Activated T-cell treated with anti-CD3 and anti-CD28 coated beads, Interleukin-2, amount 50 U/mL, for 72 hours (primary cell): ENCODE results near the gene ATAD3C. TPM values are rescaled to one million over a fixed set of nuclear protein-coding genes. Genes with fewer than 3 reads are reported as not detected.
A peak's percentile ranks its signal among the peaks of the same experiment; 100 is the strongest.
"Not testable (repeated sequence)": the region's sequence is repeated elsewhere in the genome, so short reads cannot be mapped to it uniquely, and the experiment has no call there.

ENCODE experiments used
- ATAC-seq, 2 donors: fragments of 150-1000 bp; cut with Tn5 transposase; replicated peaks in 1 of 2; 2 replicates each; pipeline ENCODE4 v1.10.0; 2021; ENCODE audit warnings: moderate library complexity in 2 of 2, mild to moderate bottlenecking in 1 of 2
- DNase-seq, 2 donors: peaks; one replicate each; pipeline ENCODE4 v3.0.0; 2021 to 2022; ENCODE audit warnings: mixed read lengths in 1 of 2
- H3K27ac Mint-ChIP-seq: one replicate; pipeline ENCODE4 v1.8.0; 2022; ENCODE audit warnings: mild to moderate bottlenecking, moderate library complexity, mixed read lengths
- H3K27me3 Mint-ChIP-seq: one replicate; pipeline ENCODE4 v1.8.0; 2022; ENCODE audit warnings: low read depth, mixed read lengths
- H3K36me3 Mint-ChIP-seq, 2 donors: one replicate each; pipeline ENCODE4 v1.8.0; 2022; ENCODE audit warnings: mixed read lengths in 2 of 2, mild to moderate bottlenecking in 1 of 2; ENCODE audit not compliant: insufficient read depth in 2 of 2
- H3K4me1 Mint-ChIP-seq: one replicate; pipeline ENCODE4 v1.8.0; 2022; ENCODE audit warnings: low read depth, mixed read lengths
- H3K4me3 Mint-ChIP-seq, 2 donors: one replicate each; pipeline ENCODE4 v1.8.0; 2022; ENCODE audit warnings: mild to moderate bottlenecking in 2 of 2, mixed read lengths in 2 of 2, moderate library complexity in 2 of 2
- H3K9me3 Mint-ChIP-seq, 2 donors: one replicate each; pipeline ENCODE4 v1.8.0; 2022; ENCODE audit warnings: mixed read lengths in 2 of 2
- total RNA-seq, 2 donors: library from RNA; stranded (reverse); gene quantifications; one replicate each; pipeline ENCODE4 v1.2.3, GENCODE V29; 2022

ATAD3C gene
- total RNA-seq, 2 donors from 2014 or later: 2.8 to 3.7 TPM

- H3K4me1 Mint-ChIP-seq, H3K27ac Mint-ChIP-seq, ATAC-seq, H3K4me3 Mint-ChIP-seq, H3K27me3 Mint-ChIP-seq, DNase-seq, H3K9me3 Mint-ChIP-seq: not testable (repeated sequence)
- peaks cover 2 to 18% of the 10 kb centered on the region in 2 donors for H3K36me3 Mint-ChIP-seq
These were observed 36.3 kb downstream of the ATAD3C start for GRCh38 chr1:1485755-1486317.

- no peak for DNase-seq
These were observed 38.2 kb downstream of the ATAD3C start for GRCh38 chr1:1487701-1488100.

GRCh38 chr1:1489231-1489630, 39.7 kb downstream of the ATAD3C start:
- no peaks in the 10 kb centered on the region for H3K27me3 Mint-ChIP-seq
- DNase-seq (no peak), ATAC-seq (no peak)
- H3K27ac Mint-ChIP-seq: no peak overlapping the region
- peaks cover 2% of the 10 kb centered on the region in 2 donors for H3K9me3 Mint-ChIP-seq
- peaks cover 12 to 30% of the 10 kb centered on the region in 2 donors for H3K36me3 Mint-ChIP-seq
- H3K4me1 Mint-ChIP-seq: no peaks in the 10 kb centered on the region
- H3K4me3 Mint-ChIP-seq: no peak overlapping the region

More at GRCh38 chr1:1487701-1488100, 38.2 kb downstream of the ATAD3C start:
- Mint-ChIP-seq H3K36me3 (peaks cover 6 to 28% of the 10 kb centered on the region in 2 donors), H3K27me3 (no peaks in the 10 kb centered on the region), H3K9me3 (no peaks in the 10 kb centered on the region), H3K4me1 (no peaks in the 10 kb centered on the region), H3K4me3 (no peak overlapping the region), H3K27ac (no peak overlapping the region)
- ATAC-seq: no peak

GRCh38 chr1:1489861-1490260, 40.4 kb downstream of the ATAD3C start:
- DNase-seq (no peak), ATAC-seq (no peak)
- H3K4me1 Mint-ChIP-seq: no peaks in the 10 kb centered on the region
- no peak overlapping the region for H3K27ac Mint-ChIP-seq
- peaks cover 12 to 30% of the 10 kb centered on the region in 2 donors for H3K36me3 Mint-ChIP-seq
- H3K9me3 Mint-ChIP-seq: peaks cover 2% of the 10 kb centered on the region in 2 donors
- H3K27me3 Mint-ChIP-seq: no peaks in the 10 kb centered on the region
- no peak overlapping the region for H3K4me3 Mint-ChIP-seq

- no peaks in the 10 kb centered on the region for H3K27me3 Mint-ChIP-seq
- peaks cover 12 to 30% of the 10 kb centered on the region in 2 donors for H3K36me3 Mint-ChIP-seq
- H3K4me3 Mint-ChIP-seq: no peak overlapping the region
- DNase-seq (no peak), ATAC-seq (no peak)
- peaks cover 2% of the 10 kb centered on the region in 2 donors for H3K9me3 Mint-ChIP-seq
- H3K4me1 Mint-ChIP-seq: no peaks in the 10 kb centered on the region
- H3K27ac Mint-ChIP-seq: no peak overlapping the region
These were observed 41.2 kb downstream of the ATAD3C start for GRCh38 chr1:1490633-1491230.

GRCh38 chr1:1491601-1492000, 42.1 kb downstream of the ATAD3C start:
- no peak overlapping the region for H3K27ac Mint-ChIP-seq
- H3K27me3 Mint-ChIP-seq: no peaks in the 10 kb centered on the region
- DNase-seq (no peak), ATAC-seq (no peak)
- peaks cover 12 to 30% of the 10 kb centered on the region in 2 donors for H3K36me3 Mint-ChIP-seq
- H3K4me3 Mint-ChIP-seq: no peak overlapping the region
- H3K4me1 Mint-ChIP-seq: no peaks in the 10 kb centered on the region
- peaks cover 2% of the 10 kb centered on the region in 2 donors for H3K9me3 Mint-ChIP-seq

- H3K4me1 Mint-ChIP-seq, DNase-seq, H3K27me3 Mint-ChIP-seq, ATAC-seq, H3K4me3 Mint-ChIP-seq, H3K9me3 Mint-ChIP-seq, H3K27ac Mint-ChIP-seq: not testable (repeated sequence)
- H3K36me3 Mint-ChIP-seq: peaks cover 12 to 27% of the 10 kb centered on the region in 2 donors
These were observed 44.8 kb downstream of the ATAD3C start for GRCh38 chr1:1494311-1494710.

GRCh38 chr1:1495461-1495975, 46.0 kb downstream of the ATAD3C start:
- not testable (repeated sequence) for H3K9me3 Mint-ChIP-seq, H3K27ac Mint-ChIP-seq, H3K27me3 Mint-ChIP-seq, DNase-seq, H3K4me3 Mint-ChIP-seq, H3K4me1 Mint-ChIP-seq
- H3K36me3 Mint-ChIP-seq: peaks cover 11 to 22% of the 10 kb centered on the region in 2 donors
- peak in 1 of 2 donors; percentile 9 for ATAC-seq

- peak overlapping the region; percentile 82 to 86 for H3K4me3 Mint-ChIP-seq
- ATAC-seq: peak; percentile 85
- H3K27me3 Mint-ChIP-seq, H3K9me3 Mint-ChIP-seq, H3K36me3 Mint-ChIP-seq: not testable (repeated sequence)
- H3K27ac Mint-ChIP-seq: peak overlapping the region; percentile 88
- peaks cover 21% of the 10 kb centered on the region for H3K4me1 Mint-ChIP-seq
- peak; percentile 80 to 84 for DNase-seq
These were observed 55.4 kb downstream of the ATAD3C start for GRCh38 chr1:1504777-1505365.

GRCh38 chr1:1505366-1505798, 55.9 kb downstream of the ATAD3C start:
- H3K9me3 Mint-ChIP-seq, H3K36me3 Mint-ChIP-seq, H3K27me3 Mint-ChIP-seq: not testable (repeated sequence)
- Mint-ChIP-seq H3K27ac (peak overlapping the region; percentile 88), H3K4me3 (peak overlapping the region; percentile 82 to 86), H3K4me1 (peaks cover 21% of the 10 kb centered on the region)
- ATAC-seq (peak; percentile 69 to 74), DNase-seq (peak; percentile 41 to 45)

- Mint-ChIP-seq H3K4me3 (peak overlapping the region; percentile 82 to 86), H3K27ac (peak overlapping the region; percentile 82), H3K4me1 (peaks cover 25% of the 10 kb centered on the region)
- not testable (repeated sequence) for DNase-seq, H3K36me3 Mint-ChIP-seq, H3K27me3 Mint-ChIP-seq, ATAC-seq, H3K9me3 Mint-ChIP-seq
These were observed 56.3 kb downstream of the ATAD3C start for GRCh38 chr1:1505801-1506200.

- Mint-ChIP-seq H3K4me1 (peaks cover 29% of the 10 kb centered on the region), H3K27ac (no peak overlapping the region), H3K9me3 (no peaks in the 10 kb centered on the region), H3K4me3 (no peak overlapping the region), H3K27me3 (no peaks in the 10 kb centered on the region), H3K36me3 (no peaks in the 10 kb centered on the region)
- no peak for ATAC-seq
- DNase-seq: no peak
These were observed 57.8 kb downstream of the ATAD3C start for GRCh38 chr1:1507305-1507704.

GRCh38 chr1:1508775-1509464, 59.4 kb downstream of the ATAD3C start:
- not testable (repeated sequence) for H3K9me3 Mint-ChIP-seq, H3K4me3 Mint-ChIP-seq, H3K27me3 Mint-ChIP-seq, H3K36me3 Mint-ChIP-seq, H3K27ac Mint-ChIP-seq, ATAC-seq, DNase-seq
- peaks cover 33% of the 10 kb centered on the region for H3K4me1 Mint-ChIP-seq
